ENCODE measurements around the gene ZNF143. TPM values are rescaled to one million over a fixed set of nuclear protein-coding genes. Genes with fewer than 3 reads are reported as not detected.
A peak's percentile ranks its signal among the peaks of the same experiment; 100 is the strongest.
"Not testable (repeated sequence)": the region's sequence is repeated elsewhere in the genome, so short reads cannot be mapped to it uniquely, and the experiment has no call there.

Gene ZNF143
- total RNA-seq, 1 donor from 2014 or later = 18.3 TPM

- no peak for DNase-seq (ENCODE audit: extremely low read depth, low read depth, low spot score)
Observed at GRCh38 chr11:9495803-9496514, 35.1 kb downstream of the ZNF143 start.

- no peak for DNase-seq (ENCODE audit: extremely low read depth, low read depth, low spot score)
Observed at GRCh38 chr11:9498457-9499078, 37.8 kb downstream of the ZNF143 start.

GRCh38 chr11:9506489-9507276, 45.9 kb downstream of the ZNF143 start:
- DNase-seq (ENCODE audit: extremely low read depth, low read depth, low spot score) = peak; percentile 76

- DNase-seq (ENCODE audit: extremely low read depth, low read depth, low spot score) = no peak
Observed at GRCh38 chr11:9507277-9507580, 46.4 kb downstream of the ZNF143 start.

GRCh38 chr11:9509041-9509440, 48.2 kb downstream of the ZNF143 start:
- DNase-seq (ENCODE audit: extremely low read depth, low read depth, low spot score) = no peak

- no peak for DNase-seq (ENCODE audit: extremely low read depth, low read depth, low spot score)
Observed at GRCh38 chr11:9512370-9513019, 51.7 kb downstream of the ZNF143 start.

GRCh38 chr11:9514576-9514975, 53.8 kb downstream of the ZNF143 start:
- not testable (repeated sequence) for DNase-seq (ENCODE audit: extremely low read depth, low read depth, low spot score)

- no peak for DNase-seq (ENCODE audit: extremely low read depth, low read depth, low spot score)
Observed at GRCh38 chr11:9516113-9516512, 55.3 kb downstream of the ZNF143 start.

GRCh38 chr11:9518835-9519410, 58.1 kb downstream of the ZNF143 start:
- no peak for DNase-seq (ENCODE audit: extremely low read depth, low read depth, low spot score)

GRCh38 chr11:9524001-9524400, 63.2 kb downstream of the ZNF143 start:
- DNase-seq (ENCODE audit: extremely low read depth, low read depth, low spot score) = no peak

- no peak for DNase-seq (ENCODE audit: extremely low read depth, low read depth, low spot score)
Observed at GRCh38 chr11:9525116-9525515, 64.3 kb downstream of the ZNF143 start.

- peak; percentile 87 for DNase-seq (ENCODE audit: extremely low read depth, low read depth, low spot score)
Observed at GRCh38 chr11:9527481-9528135, 66.8 kb downstream of the ZNF143 start.

GRCh38 chr11:9528136-9528501, 67.3 kb downstream of the ZNF143 start:
- no peak for DNase-seq (ENCODE audit: extremely low read depth, low read depth, low spot score)

- no peak for DNase-seq (ENCODE audit: extremely low read depth, low read depth, low spot score)
Observed at GRCh38 chr11:9528573-9529333, 67.9 kb downstream of the ZNF143 start.

- no peak for DNase-seq (ENCODE audit: extremely low read depth, low read depth, low spot score)
Observed at GRCh38 chr11:9529334-9529650, 68.5 kb downstream of the ZNF143 start.

GRCh38 chr11:9530020-9530621, 69.3 kb downstream of the ZNF143 start:
- no peak for DNase-seq (ENCODE audit: extremely low read depth, low read depth, low spot score)

- no peak for DNase-seq (ENCODE audit: extremely low read depth, low read depth, low spot score)
Observed at GRCh38 chr11:9530901-9531625, 70.3 kb downstream of the ZNF143 start.

GRCh38 chr11:9533058-9533457, 72.2 kb downstream of the ZNF143 start:
- no peak for DNase-seq (ENCODE audit: extremely low read depth, low read depth, low spot score)

Measured in glomerular endothelial cell (primary cell).